K562 (cell line): Measurements from ENCODE around the gene CREB3L2. TPM values are rescaled to one million over a fixed set of nuclear protein-coding genes. Genes with fewer than 3 reads are reported as not detected.

Experiments used
- ARID1B ChIP-seq: fragments of 450-650 bp; IDR thresholded peaks from 2 replicates; pipeline ENCODE4 v1.6.1; 2016; ENCODE audit warnings: antibody characterized with exemption, mild to moderate bottlenecking, inconsistent platforms
- ATF1 ChIP-seq, 2 experiments: fragments of 450-650 bp in 1 of 2; IDR thresholded peaks; 2 replicates each; pipeline ENCODE4 v1.6.1; 2016; ENCODE audit warnings: missing compliant biosample characterization in 1 of 2, missing genetic modification characterization in 1 of 2
- DMBX1 ChIP-seq: fragments of 250-450 bp; sonication (Bioruptor Pico); IDR thresholded peaks from 2 replicates; pipeline ENCODE4 v1.8.0; 2022; ENCODE audit warnings: inconsistent platforms, mild to moderate bottlenecking, moderate library complexity, borderline replicate concordance
- EP300 ChIP-seq: IDR thresholded peaks from 2 replicates; pipeline ENCODE4 v1.6.1; 2012; ENCODE audit warnings: low read length, improper control_type of control experiment
- EWSR1 ChIP-seq: fragments of 450-650 bp; IDR thresholded peaks from 2 replicates; pipeline ENCODE4 v1.6.1; 2018; ENCODE audit warnings: borderline replicate concordance, mild to moderate bottlenecking, low read depth, moderate library complexity; ENCODE audit not compliant: partially characterized antibody
- GATAD2A ChIP-seq: fragments of 450-650 bp; IDR thresholded peaks from 2 replicates; pipeline ENCODE4 v1.6.1; 2017
- HIVEP1 ChIP-seq: fragments of 250-450 bp; sonication (Bioruptor Pico); IDR thresholded peaks from 2 replicates; pipeline ENCODE4 v1.4.0; 2020; ENCODE audit warnings: mild to moderate bottlenecking
- MEF2A ChIP-seq: IDR thresholded peaks from 2 replicates; pipeline ENCODE4 v1.6.1; 2011; ENCODE audit warnings: low read depth, mild to moderate bottlenecking, low read length, moderate library complexity; ENCODE audit not compliant: control insufficient read depth
- MTA2 ChIP-seq: fragments of 450-650 bp; IDR thresholded peaks from 2 replicates; pipeline ENCODE4 v1.6.1; 2016; ENCODE audit warnings: low read depth
- MYNN ChIP-seq, 2 experiments: sonication (generic); formaldehyde crosslinking in 1 of 2; IDR thresholded peaks; 2 replicates each; pipeline versions ENCODE4 v1.5.0 to v1.6.1; 2016 to 2020; ENCODE audit warnings: antibody characterized with exemption in 1 of 2, missing genetic modification reagents in 1 of 2
- NFIC ChIP-seq: fragments of 450-650 bp; IDR thresholded peaks from 2 replicates; pipeline ENCODE4 v1.6.1; 2017; ENCODE audit warnings: mild to moderate bottlenecking, inconsistent platforms
- POLR2AphosphoS5 ChIP-seq: IDR thresholded peaks from 2 replicates; pipeline ENCODE4 v1.6.1; 2011; ENCODE audit warnings: mild to moderate bottlenecking, low read depth, low read length, moderate library complexity; ENCODE audit not compliant: control insufficient read depth, insufficient read depth
- SREBF1 ChIP-seq: fragments of 150-350 bp; IDR thresholded peaks from 2 replicates; pipeline ENCODE4 v1.6.1; 2014; ENCODE audit warnings: antibody characterized with exemption, low read depth, low read length, borderline replicate concordance
- STAT5A ChIP-seq: IDR thresholded peaks from 2 replicates; pipeline ENCODE4 v1.6.1; 2012; ENCODE audit warnings: low read length, inconsistent platforms, borderline replicate concordance
- TEAD4 ChIP-seq, 2 experiments: sonication (generic) in 1 of 2; formaldehyde crosslinking in 1 of 2; IDR thresholded peaks; 2 replicates each; pipeline versions ENCODE4 v1.6.1 to v1.8.0; 2012 to 2022; ENCODE audit warnings: borderline replicate concordance in 1 of 2, inconsistent platforms in 1 of 2, low read length in 1 of 2, mild to moderate bottlenecking in 1 of 2, missing genetic modification reagents in 1 of 2
- TGIF2 ChIP-seq: sonication (generic); formaldehyde crosslinking; IDR thresholded peaks from 2 replicates; pipeline ENCODE4 v1.8.1; 2022; ENCODE audit warnings: mild to moderate bottlenecking, missing genetic modification reagents, moderate library complexity
- TRIM24 ChIP-seq, 2 experiments: fragments of 450-650 bp; IDR thresholded peaks; 2 replicates each; pipeline ENCODE4 v1.6.1; 2016
- ZBTB8A ChIP-seq: fragments of 450-650 bp; IDR thresholded peaks from 2 replicates; pipeline ENCODE4 v1.6.1; 2018; ENCODE audit warnings: mild to moderate bottlenecking, moderate library complexity; ENCODE audit not compliant: partially characterized antibody
- ZNF766 ChIP-seq: fragments of 200-800 bp; sonication (Bioruptor generic); conservative IDR thresholded peaks from 2 replicates; pipeline ENCODE4 v1.6.1; 2016; ENCODE audit warnings: missing genetic modification characterization, missing compliant biosample characterization
- polyA plus RNA-seq, 8 experiments: library from polyadenylated mRNA; depleted of rRNA in 4 of 8; stranded (reverse) in 5 of 8; unstranded in 3 of 8; fragments of >200 nt; fragmentation: Nextera tagmentation in 2 of 8; fragmentation: Illumina TruSeq in 1 of 8; extraction: Ambion mirVana in 2 of 8; extraction: Trizol in 1 of 8; gene quantifications; 2 replicates each; pipeline versions ENCODE4 v1.2.1 to v1.2.3, GENCODE V29; 2011 to 2014; ENCODE audit warnings: inconsistent platforms in 1 of 8, missing spikeins in 1 of 8
- total RNA-seq, 7 experiments: library from RNA; depleted of rRNA in 6 of 7; stranded (reverse); fragments of >200 nt in 6 of 7; fragmentation: Illumina TruSeq in 2 of 7; extraction: Trizol in 2 of 7; gene quantifications; 2 replicates each; pipeline versions ENCODE4 v1.2.1 to v1.2.3, GENCODE V29; 2011 to 2021; ENCODE audit warnings: low replicate concordance in 1 of 7
- TF ChIP-seq, protein P1 (sequence below): fragments of 250-450 bp; sonication (Bioruptor Pico); IDR thresholded peaks from 2 replicates; pipeline ENCODE4 v1.8.0; 2022; ENCODE audit warnings: inconsistent platforms
- TF ChIP-seq, protein P2 (sequence below), 2 experiments: fragments of 200-800 bp in 1 of 2; sonication (Bioruptor generic) in 1 of 2; sonication (generic) in 1 of 2; formaldehyde crosslinking in 1 of 2; IDR thresholded peaks in 1 of 2; conservative IDR thresholded peaks in 1 of 2; 2 replicates each; pipeline versions ENCODE4 v1.5.0 to v1.6.1; 2016 to 2020; ENCODE audit warnings: missing compliant biosample characterization in 1 of 2, missing genetic modification characterization in 1 of 2, missing genetic modification reagents in 1 of 2
- TF ChIP-seq, protein P3 (sequence below): sonication (generic); formaldehyde crosslinking; IDR thresholded peaks from 2 replicates; pipeline ENCODE4 v1.8.0; 2022; ENCODE audit warnings: missing genetic modification reagents, mild to moderate bottlenecking, moderate library complexity, borderline replicate concordance

Gene CREB3L2
- total and polyA plus RNA-seq, 9 of the 15 experiments (the other 6 are each of a cell fraction or from before 2014, with no cell fraction given) = 7.1 to 45.6 (median 15.8) TPM

GRCh38 chr7:137943132-137943551, 58.7 kb downstream of the CREB3L2 start (continued):
- 0 out of 2 replicates have a peak, but pooled peaks have one; percentile 17 for TF ChIP-seq GATAD2A
- TF ChIP-seq TGIF2 (CRISPR knock-in tag) = no peak
- TF ChIP-seq, protein P1, sequence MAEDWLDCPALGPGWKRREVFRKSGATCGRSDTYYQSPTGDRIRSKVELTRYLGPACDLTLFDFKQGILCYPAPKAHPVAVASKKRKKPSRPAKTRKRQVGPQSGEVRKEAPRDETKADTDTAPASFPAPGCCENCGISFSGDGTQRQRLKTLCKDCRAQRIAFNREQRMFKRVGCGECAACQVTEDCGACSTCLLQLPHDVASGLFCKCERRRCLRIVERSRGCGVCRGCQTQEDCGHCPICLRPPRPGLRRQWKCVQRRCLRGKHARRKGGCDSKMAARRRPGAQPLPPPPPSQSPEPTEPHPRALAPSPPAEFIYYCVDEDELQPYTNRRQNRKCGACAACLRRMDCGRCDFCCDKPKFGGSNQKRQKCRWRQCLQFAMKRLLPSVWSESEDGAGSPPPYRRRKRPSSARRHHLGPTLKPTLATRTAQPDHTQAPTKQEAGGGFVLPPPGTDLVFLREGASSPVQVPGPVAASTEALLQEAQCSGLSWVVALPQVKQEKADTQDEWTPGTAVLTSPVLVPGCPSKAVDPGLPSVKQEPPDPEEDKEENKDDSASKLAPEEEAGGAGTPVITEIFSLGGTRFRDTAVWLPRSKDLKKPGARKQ (CRISPR knock-in tag) = no peak
- 0 out of 2 replicates have a peak, but pooled peaks have one; percentile 59 for TF ChIP-seq HIVEP1
- no peak for TF ChIP-seq EWSR1
- peak; percentile 83 for TF ChIP-seq ARID1B
- TF ChIP-seq, protein P2, sequence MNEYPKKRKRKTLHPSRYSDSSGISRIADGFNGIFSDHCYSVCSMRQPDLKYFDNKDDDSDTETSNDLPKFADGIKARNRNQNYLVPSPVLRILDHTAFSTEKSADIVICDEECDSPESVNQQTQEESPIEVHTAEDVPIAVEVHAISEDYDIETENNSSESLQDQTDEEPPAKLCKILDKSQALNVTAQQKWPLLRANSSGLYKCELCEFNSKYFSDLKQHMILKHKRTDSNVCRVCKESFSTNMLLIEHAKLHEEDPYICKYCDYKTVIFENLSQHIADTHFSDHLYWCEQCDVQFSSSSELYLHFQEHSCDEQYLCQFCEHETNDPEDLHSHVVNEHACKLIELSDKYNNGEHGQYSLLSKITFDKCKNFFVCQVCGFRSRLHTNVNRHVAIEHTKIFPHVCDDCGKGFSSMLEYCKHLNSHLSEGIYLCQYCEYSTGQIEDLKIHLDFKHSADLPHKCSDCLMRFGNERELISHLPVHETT (CRISPR knock-in tag; conservative IDR thresholded peaks at IDR 0.05 in 1 of 2, IDR thresholded peaks at IDR 0.05 in 1 of 2) = 0 out of 4 replicates have a peak, but pooled peaks of 1 of the 2 experiments have one; percentile 42
- TF ChIP-seq MYNN (IDR thresholded peaks at IDR 0.05) = peak; percentile 73; the same call in 1 of the 2 replicates
- no peak for TF ChIP-seq MYNN (CRISPR knock-in tag; IDR thresholded peaks at IDR 0.05)
- peak; percentile 72 for TF ChIP-seq TEAD4 (IDR thresholded peaks at IDR 0.05; ENCODE audit: low read length)
- no peak for TF ChIP-seq TEAD4 (CRISPR knock-in tag; IDR thresholded peaks at IDR 0.05; ENCODE audit: borderline replicate concordance)
- 0 out of 2 replicates have a peak, but pooled peaks have one; percentile 4 for TF ChIP-seq MEF2A
- TF ChIP-seq ATF1 (CRISPR knock-in tag; IDR thresholded peaks at IDR 0.05) = no peak
- TF ChIP-seq ATF1 (tag; IDR thresholded peaks at IDR 0.05) = peak; percentile 47; the same call in 1 of the 2 replicates
- TF ChIP-seq EP300 = peak; percentile 66; the same call in 1 of the 2 replicates
- peak; percentile 81; the same call in 1 of the 2 replicates for TF ChIP-seq POLR2AphosphoS5
- TF ChIP-seq DMBX1 (CRISPR knock-in tag) = peak; percentile 32; the same call in 1 of the 2 replicates
- TF ChIP-seq ZNF766 (CRISPR knock-in tag) = peak; percentile 44; the same call in 1 of the 2 replicates
- TF ChIP-seq ZBTB8A = no peak
- TF ChIP-seq MTA2 = 0 out of 2 replicates have a peak, but pooled peaks have one; percentile 25
- TF ChIP-seq STAT5A = peak; percentile 52; the same call in 1 of the 2 replicates
- peak; percentile 11 to 41; a peak in 2 of 4 replicates for TF ChIP-seq TRIM24 (IDR thresholded peaks at IDR 0.05)
- peak; percentile 42; the same call in 1 of the 2 replicates for TF ChIP-seq NFIC
- TF ChIP-seq, protein P3, sequence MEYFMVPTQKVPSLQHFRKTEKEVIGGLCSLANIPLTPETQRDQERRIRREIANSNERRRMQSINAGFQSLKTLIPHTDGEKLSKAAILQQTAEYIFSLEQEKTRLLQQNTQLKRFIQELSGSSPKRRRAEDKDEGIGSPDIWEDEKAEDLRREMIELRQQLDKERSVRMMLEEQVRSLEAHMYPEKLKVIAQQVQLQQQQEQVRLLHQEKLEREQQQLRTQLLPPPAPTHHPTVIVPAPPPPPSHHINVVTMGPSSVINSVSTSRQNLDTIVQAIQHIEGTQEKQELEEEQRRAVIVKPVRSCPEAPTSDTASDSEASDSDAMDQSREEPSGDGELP (CRISPR knock-in tag) = peak; percentile 97
- no peak for TF ChIP-seq SREBF1
